GM12875 (cell line): ENCODE results near the gene CCDC34.
"Not testable (repeated sequence)": the region's sequence is repeated elsewhere in the genome, so short reads cannot be mapped to it uniquely, and the experiment has no call there.

Experiments
- H3K4me3 ChIP-seq: one replicate; pipeline ENCODE4 v1.5.1; 2011; ENCODE audit warnings: low read depth, low read length, control low read depth
- TF ChIP-seq, protein P1 (sequence below): IDR thresholded peaks from 2 replicates; pipeline ENCODE4 v1.5.1; 2011; ENCODE audit warnings: low read depth, mild to moderate bottlenecking, control low read depth, inconsistent platforms, low read length, moderate library complexity, borderline replicate concordance; ENCODE audit not compliant: insufficient read depth

The CCDC34 gene

DNA sequence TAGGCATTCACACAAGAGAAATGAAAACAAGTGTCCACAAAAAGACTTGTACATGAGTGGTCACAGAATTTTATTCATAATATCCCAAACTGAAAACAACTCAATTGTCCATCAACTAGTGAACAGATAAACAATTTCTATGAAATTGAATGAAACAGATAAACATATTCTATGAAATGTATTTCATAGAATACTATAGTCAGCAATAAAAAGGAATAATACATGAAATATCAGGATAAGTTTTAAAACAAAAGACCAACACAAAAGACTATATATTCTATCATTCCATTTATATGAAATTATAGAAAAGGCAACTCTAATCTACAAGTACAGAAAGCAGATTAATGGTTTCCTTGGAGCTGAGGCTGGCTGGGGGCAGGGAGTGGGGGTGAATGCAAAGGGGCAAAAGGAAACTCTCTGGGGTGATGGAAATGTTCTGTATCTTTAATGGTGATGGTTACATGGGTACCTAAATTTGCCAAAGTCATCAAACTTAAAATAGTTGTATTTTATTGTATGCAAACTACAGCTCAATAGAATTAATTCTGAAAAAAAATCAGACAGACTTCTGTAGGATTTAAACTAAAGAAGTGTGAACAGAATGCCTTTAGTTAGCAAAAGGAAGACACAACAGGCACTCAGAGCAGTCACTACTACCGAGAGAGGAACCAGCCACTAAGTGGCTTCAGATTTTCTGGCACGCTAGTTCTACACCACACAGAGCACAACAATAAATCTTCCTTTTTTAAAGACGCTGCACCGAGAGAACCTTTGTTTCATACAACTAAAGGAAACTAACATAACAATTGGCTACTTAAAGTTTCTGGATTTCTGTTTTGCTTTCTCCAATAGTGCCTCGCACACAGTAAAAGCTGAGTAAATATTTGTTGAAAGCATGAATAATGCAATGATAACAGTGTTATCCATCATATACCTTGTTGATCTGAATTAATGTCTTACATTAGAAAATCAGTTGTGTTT, 15.4 kb downstream of the CCDC34 start:
- TF ChIP-seq, protein P1, sequence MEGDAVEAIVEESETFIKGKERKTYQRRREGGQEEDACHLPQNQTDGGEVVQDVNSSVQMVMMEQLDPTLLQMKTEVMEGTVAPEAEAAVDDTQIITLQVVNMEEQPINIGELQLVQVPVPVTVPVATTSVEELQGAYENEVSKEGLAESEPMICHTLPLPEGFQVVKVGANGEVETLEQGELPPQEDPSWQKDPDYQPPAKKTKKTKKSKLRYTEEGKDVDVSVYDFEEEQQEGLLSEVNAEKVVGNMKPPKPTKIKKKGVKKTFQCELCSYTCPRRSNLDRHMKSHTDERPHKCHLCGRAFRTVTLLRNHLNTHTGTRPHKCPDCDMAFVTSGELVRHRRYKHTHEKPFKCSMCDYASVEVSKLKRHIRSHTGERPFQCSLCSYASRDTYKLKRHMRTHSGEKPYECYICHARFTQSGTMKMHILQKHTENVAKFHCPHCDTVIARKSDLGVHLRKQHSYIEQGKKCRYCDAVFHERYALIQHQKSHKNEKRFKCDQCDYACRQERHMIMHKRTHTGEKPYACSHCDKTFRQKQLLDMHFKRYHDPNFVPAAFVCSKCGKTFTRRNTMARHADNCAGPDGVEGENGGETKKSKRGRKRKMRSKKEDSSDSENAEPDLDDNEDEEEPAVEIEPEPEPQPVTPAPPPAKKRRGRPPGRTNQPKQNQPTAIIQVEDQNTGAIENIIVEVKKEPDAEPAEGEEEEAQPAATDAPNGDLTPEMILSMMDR: no peak
- H3K4me3 ChIP-seq: no peak overlapping the region

DNA sequence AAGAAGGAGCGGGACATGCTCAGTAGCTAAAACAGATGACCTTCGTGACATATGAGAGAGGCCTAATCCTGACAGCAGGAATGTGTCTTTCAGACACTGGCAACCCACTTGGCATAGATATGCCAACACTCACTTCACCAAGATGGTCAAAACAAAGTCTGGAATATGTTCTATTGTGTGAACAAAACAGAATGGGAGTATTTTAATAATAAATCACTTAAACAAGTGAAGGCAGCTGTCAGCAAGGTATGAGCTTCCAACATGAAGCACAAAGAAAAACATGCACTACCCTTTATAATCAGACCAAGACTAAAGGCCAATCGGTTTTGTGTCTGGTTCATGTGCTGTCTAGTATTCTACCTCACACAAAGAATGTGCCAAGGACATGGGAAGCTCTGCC, 23.1 kb downstream of the CCDC34 start:
- no peak overlapping the region for H3K4me3 ChIP-seq
- TF ChIP-seq, protein P1: no peak

DNA sequence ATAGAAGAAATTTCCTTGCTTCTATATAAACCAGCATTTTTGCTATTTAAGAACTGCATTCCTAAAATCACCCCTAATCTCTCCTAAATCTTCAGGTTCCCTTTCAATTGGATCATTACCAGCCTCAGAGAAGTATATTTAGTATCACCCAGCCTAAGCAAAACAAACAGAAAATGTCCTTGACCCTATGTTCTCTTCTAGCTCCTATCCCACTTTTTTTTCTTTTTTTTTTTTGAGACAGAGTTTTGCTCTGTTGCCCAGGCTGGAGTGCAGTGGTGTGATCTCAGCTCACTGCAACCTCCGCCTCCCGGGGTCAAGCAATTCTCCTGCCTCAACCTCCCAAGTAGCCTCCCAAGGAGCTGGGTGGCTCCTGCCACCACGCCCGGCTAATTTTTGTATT, 28.3 kb downstream of the CCDC34 start:
- not testable (repeated sequence) for H3K4me3 ChIP-seq

DNA sequence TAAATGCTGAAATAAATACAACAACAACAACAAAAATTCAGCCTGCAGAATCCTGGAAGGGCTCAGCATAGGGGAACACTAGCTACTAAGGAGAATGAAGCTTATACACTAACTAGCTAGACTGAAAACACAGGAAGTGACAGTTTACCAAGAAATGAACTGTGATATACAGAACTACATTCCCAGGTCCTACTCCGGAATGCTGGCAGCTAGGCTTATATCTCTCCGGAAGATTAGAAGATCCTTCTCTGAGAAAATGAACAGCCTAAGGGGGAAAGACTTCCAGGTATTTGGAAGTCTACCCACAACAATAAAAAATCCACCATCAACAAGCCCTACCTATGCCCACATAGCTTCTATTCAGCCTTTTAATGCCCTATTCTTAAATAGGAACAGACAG, 31.0 kb downstream of the CCDC34 start:
- TF ChIP-seq, protein P1: no peak

DNA sequence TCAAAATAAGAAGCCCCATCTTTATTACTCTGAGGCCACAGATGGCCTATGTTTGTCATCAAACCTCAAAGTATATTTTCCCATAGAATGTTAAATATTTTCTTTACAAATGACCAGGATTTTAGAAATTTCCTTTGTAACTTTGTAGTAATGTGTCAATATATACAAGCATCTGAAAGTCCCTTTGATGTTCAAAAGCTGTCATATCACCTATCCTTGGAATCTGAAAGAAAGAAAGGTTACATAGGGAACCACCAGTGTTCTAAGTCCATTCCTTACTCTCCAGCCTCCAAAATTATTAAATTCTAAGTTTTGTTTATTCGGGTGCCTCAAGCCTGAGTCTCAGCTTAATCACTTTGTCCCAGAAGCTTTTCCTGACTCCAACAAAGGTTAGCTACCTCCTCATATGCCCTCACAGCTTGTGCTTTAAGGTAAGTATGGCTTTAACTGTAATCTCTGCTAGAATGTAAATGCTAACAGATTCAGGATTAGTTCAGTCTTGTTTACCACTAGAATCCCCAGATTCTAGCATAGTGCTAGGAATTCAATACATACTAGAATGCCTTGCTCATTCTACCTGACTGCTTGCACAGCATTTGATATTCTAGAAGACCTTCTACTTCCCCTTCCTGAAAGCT, 32.3 kb downstream of the CCDC34 start:
- H3K4me3 ChIP-seq: no peak overlapping the region
- TF ChIP-seq, protein P1: no peak

More for the DNA sequence above, 31.0 kb downstream of the CCDC34 start:
- H3K4me3 ChIP-seq: no peak overlapping the region

DNA sequence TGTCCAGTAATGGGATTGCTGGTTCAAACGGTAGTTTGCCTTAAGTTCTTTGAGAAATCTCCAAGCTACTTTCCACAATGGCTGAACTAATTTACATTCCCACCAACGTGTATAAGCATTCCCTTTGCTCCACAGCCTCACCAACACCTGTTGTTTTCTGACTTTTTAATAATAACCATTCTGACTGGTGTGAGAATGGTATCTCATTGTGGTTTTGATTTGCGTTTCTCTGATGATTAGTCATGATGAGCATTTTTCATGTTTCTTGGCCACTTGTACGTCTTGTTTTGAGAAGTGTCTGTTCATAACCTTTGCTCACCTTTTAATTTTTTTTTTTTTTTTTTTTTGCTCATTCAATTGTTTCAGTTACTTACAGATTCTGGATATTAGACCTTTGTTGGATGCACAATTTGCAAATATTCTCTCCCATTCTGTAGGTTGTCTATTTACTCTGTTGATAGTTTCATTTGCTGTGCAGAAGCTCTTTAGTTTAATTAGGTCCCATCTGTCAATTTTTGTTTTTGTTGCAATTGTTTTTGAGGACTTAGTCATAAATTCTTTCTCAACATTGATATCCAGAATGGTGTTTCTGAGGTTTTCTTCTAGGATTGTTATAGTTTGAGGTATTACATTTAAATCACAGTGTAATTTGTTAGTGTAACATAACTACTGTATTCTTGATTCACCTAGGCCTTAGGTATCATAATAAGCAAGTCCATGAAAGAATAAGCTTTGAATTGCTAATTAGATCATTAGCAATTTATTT, 33.0 kb downstream of the CCDC34 start:
- TF ChIP-seq, protein P1: no peak
- no peak overlapping the region for H3K4me3 ChIP-seq

DNA sequence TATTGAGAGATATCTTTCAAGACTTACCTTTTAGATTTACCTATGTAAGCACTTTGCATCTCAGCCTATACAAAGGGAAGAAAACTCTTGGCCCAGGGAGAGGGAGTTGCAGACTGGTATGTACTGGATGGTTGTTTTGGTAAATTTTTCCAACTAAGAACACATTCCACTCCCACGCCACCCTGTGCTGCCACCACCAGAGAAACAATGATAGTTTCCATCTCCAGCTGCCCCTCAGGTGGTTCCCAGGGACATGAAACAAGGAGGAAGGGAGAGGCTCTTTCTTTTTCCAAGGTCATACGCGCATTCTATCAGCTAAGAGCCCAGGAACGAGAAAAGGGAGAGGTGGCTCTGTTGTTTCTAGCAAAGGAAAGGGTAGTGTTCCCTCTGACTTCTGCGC, 34.4 kb downstream of the CCDC34 start:
- no peak overlapping the region for H3K4me3 ChIP-seq
- TF ChIP-seq, protein P1: no peak

DNA sequence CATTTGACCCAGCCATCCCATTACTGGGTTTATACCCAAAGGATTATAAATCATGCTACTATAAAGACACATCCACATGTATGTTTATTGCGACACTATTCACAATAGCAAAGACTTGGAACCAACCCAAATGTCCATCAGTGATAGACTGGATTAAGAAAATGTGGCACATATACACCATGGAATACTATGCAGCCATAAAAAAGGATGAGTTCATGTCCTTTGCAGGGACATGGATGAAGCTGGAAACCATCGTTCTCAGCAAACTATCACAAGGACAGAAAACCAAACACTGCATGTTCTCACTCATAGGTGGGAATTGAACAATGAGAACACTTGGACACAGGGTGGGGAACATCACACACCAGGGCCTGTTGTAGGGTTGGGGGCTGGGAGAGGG, 36.0 kb downstream of the CCDC34 start:
- H3K4me3 ChIP-seq: not testable (repeated sequence)

DNA sequence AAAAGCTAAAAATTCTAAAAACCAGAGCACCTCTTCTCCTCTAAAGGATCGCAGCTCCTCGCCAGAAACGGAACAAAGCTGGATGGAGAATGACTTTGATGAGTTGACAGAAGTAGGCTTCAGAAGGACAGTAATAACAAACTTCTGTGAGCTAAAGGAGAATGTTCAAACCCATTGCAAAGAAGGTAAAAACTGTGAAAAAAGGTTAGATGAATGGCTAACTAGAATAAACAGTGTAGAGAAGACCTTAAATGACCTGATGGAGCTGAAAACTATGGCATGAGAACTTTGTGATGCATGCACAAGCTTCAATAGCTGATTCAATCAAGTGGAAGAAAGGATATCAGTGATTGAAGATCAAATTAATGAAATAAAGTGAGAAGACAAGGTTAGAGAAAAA, 40.8 kb downstream of the CCDC34 start:
- H3K4me3 ChIP-seq: not testable (repeated sequence)

DNA sequence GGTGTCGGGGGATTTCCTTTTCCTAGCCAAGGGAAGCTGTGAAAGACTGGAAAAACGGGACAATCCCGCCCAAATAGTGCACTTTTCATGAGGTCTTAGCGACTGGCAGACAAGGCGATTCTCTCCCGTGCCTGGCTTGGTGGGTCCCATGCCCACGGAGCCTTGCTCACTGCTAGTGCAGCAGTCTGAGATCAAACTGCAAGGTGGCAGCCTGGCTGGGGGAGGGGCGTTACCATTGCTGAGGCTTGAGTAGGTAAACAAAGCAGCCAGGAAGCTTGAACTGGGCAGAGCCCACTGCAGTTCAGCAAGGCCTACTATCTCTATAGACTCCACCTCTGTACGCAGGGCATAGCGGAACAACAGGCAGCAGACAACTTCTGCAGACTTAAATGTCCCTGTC, 41.7 kb downstream of the CCDC34 start:
- not testable (repeated sequence) for H3K4me3 ChIP-seq
